Dendritic cell treated with granulocyte-macrophage colony-stimulating factor and Interleukin-4, amounts not matched to agents 40 ng/mL and 50 ng/mL, for 4 days (primary cell): ENCODE measurements around the gene SLC6A6.
"Not testable (repeated sequence)": the region's sequence is repeated elsewhere in the genome, so short reads cannot be mapped to it uniquely, and the experiment has no call there.

Source experiments
- H3K27ac Mint-ChIP-seq: one replicate; pipeline ENCODE4 v1.8.0; 2022; ENCODE audit warnings: mild to moderate bottlenecking, mixed read lengths
- H3K27me3 Mint-ChIP-seq: one replicate; pipeline ENCODE4 v1.8.0; 2022; ENCODE audit warnings: mild to moderate bottlenecking, mixed read lengths
- H3K36me3 Mint-ChIP-seq: one replicate; pipeline ENCODE4 v1.8.0; 2022; ENCODE audit warnings: low read depth, mixed read lengths
- H3K4me1 Mint-ChIP-seq: one replicate; pipeline ENCODE4 v1.8.0; 2022; ENCODE audit warnings: low read depth, mixed read lengths
- H3K4me3 Mint-ChIP-seq: one replicate; pipeline ENCODE4 v1.8.0; 2022; ENCODE audit warnings: mild to moderate bottlenecking, moderate library complexity, mixed read lengths
- H3K9me3 Mint-ChIP-seq: one replicate; pipeline ENCODE4 v1.8.0; 2022; ENCODE audit warnings: mixed read lengths
- intact Hi-C: fragments of 100-400 bp; cut with micrococcal nuclease; formaldehyde crosslinking; loops from one replicate; pipeline ENCODE4 v1.15.0; 2022

The SLC6A6 gene

GRCh38 chr3:14514323-14514720 lies 111.9 kb downstream of the SLC6A6 start:
- intact Hi-C loops = no loop called here
- H3K36me3 Mint-ChIP-seq = no peaks in the 10 kb centered on the region
- peaks cover 4% of the 10 kb centered on the region for H3K27me3 Mint-ChIP-seq
- H3K4me1 Mint-ChIP-seq = no peaks in the 10 kb centered on the region
- no peaks in the 10 kb centered on the region for H3K9me3 Mint-ChIP-seq
- H3K27ac Mint-ChIP-seq = no peak overlapping the region
- H3K4me3 Mint-ChIP-seq = no peak overlapping the region

GRCh38 chr3:14515526-14515925 lies 113.1 kb downstream of the SLC6A6 start:
- not testable (repeated sequence) for H3K9me3 Mint-ChIP-seq

GRCh38 chr3:14516738-14517345 lies 114.4 kb downstream of the SLC6A6 start:
- Mint-ChIP-seq H3K36me3 (no peaks in the 10 kb centered on the region), H3K9me3 (no peaks in the 10 kb centered on the region), H3K4me1 (no peaks in the 10 kb centered on the region), H3K4me3 (no peak overlapping the region), H3K27ac (no peak overlapping the region), H3K27me3 (peaks cover 2% of the 10 kb centered on the region)
- intact Hi-C loops = no loop called here

More at GRCh38 chr3:14515526-14515925, 113.1 kb downstream of the SLC6A6 start:
- H3K36me3 Mint-ChIP-seq, intact Hi-C loops, H3K27ac Mint-ChIP-seq, H3K4me3 Mint-ChIP-seq, H3K27me3 Mint-ChIP-seq, H3K4me1 Mint-ChIP-seq: not testable (repeated sequence)

GRCh38 chr3:14517601-14518431 lies 115.4 kb downstream of the SLC6A6 start:
- Mint-ChIP-seq H3K4me3 (no peak overlapping the region), H3K27ac (no peak overlapping the region), H3K4me1 (no peaks in the 10 kb centered on the region), H3K9me3 (no peaks in the 10 kb centered on the region), H3K27me3 (peaks cover 3% of the 10 kb centered on the region), H3K36me3 (no peaks in the 10 kb centered on the region)
- intact Hi-C loops = no loop called here

- H3K4me1 Mint-ChIP-seq = no peaks in the 10 kb centered on the region
- H3K36me3 Mint-ChIP-seq = no peaks in the 10 kb centered on the region
- H3K27me3 Mint-ChIP-seq = peaks cover 2% of the 10 kb centered on the region
- H3K9me3 Mint-ChIP-seq = no peaks in the 10 kb centered on the region
- no peak overlapping the region for H3K27ac Mint-ChIP-seq
- no peak overlapping the region for H3K4me3 Mint-ChIP-seq
- intact Hi-C loops = no loop called here
These were observed 116.0 kb downstream of the SLC6A6 start for GRCh38 chr3:14518432-14518802.

- peaks cover 1% of the 10 kb centered on the region for H3K27me3 Mint-ChIP-seq
- H3K27ac Mint-ChIP-seq = no peak overlapping the region
- no peak overlapping the region for H3K4me3 Mint-ChIP-seq
- no peaks in the 10 kb centered on the region for H3K9me3 Mint-ChIP-seq
- no peaks in the 10 kb centered on the region for H3K36me3 Mint-ChIP-seq
- intact Hi-C loops = no loop called here
- no peaks in the 10 kb centered on the region for H3K4me1 Mint-ChIP-seq
These were observed 116.5 kb downstream of the SLC6A6 start for GRCh38 chr3:14518893-14519292.

GRCh38 chr3:14519406-14519805 lies 117.0 kb downstream of the SLC6A6 start:
- Mint-ChIP-seq H3K4me1 (no peaks in the 10 kb centered on the region), H3K36me3 (no peaks in the 10 kb centered on the region), H3K9me3 (no peaks in the 10 kb centered on the region), H3K27ac (no peak overlapping the region), H3K4me3 (no peak overlapping the region), H3K27me3 (peaks cover 1% of the 10 kb centered on the region)
- intact Hi-C loops = no loop called here

GRCh38 chr3:14520149-14520548 lies 117.7 kb downstream of the SLC6A6 start:
- intact Hi-C loops = no loop called here
- H3K4me1 Mint-ChIP-seq = no peaks in the 10 kb centered on the region
- H3K27ac Mint-ChIP-seq = no peak overlapping the region
- H3K9me3 Mint-ChIP-seq = no peaks in the 10 kb centered on the region
- H3K36me3 Mint-ChIP-seq = no peaks in the 10 kb centered on the region
- H3K4me3 Mint-ChIP-seq = no peak overlapping the region
- peaks cover 1% of the 10 kb centered on the region for H3K27me3 Mint-ChIP-seq

GRCh38 chr3:14520967-14521366 lies 118.6 kb downstream of the SLC6A6 start:
- H3K27ac Mint-ChIP-seq = no peak overlapping the region
- peaks cover 1% of the 10 kb centered on the region for H3K27me3 Mint-ChIP-seq
- H3K36me3 Mint-ChIP-seq = no peaks in the 10 kb centered on the region
- no peak overlapping the region for H3K4me3 Mint-ChIP-seq
- H3K9me3 Mint-ChIP-seq = no peaks in the 10 kb centered on the region
- intact Hi-C loops = no loop called here
- no peaks in the 10 kb centered on the region for H3K4me1 Mint-ChIP-seq

GRCh38 chr3:14521611-14522010 lies 119.2 kb downstream of the SLC6A6 start:
- no peaks in the 10 kb centered on the region for H3K9me3 Mint-ChIP-seq
- no peak overlapping the region for H3K4me3 Mint-ChIP-seq
- no peaks in the 10 kb centered on the region for H3K36me3 Mint-ChIP-seq
- intact Hi-C loops = no loop called here
- no peak overlapping the region for H3K27ac Mint-ChIP-seq
- no peaks in the 10 kb centered on the region for H3K4me1 Mint-ChIP-seq
- H3K27me3 Mint-ChIP-seq = peaks cover 1% of the 10 kb centered on the region

GRCh38 chr3:14522129-14522691 lies 119.8 kb downstream of the SLC6A6 start:
- peaks cover 1% of the 10 kb centered on the region for H3K27me3 Mint-ChIP-seq
- intact Hi-C loops = no loop called here
- no peaks in the 10 kb centered on the region for H3K9me3 Mint-ChIP-seq
- no peaks in the 10 kb centered on the region for H3K4me1 Mint-ChIP-seq
- H3K27ac Mint-ChIP-seq = no peak overlapping the region
- no peak overlapping the region for H3K4me3 Mint-ChIP-seq
- H3K36me3 Mint-ChIP-seq = no peaks in the 10 kb centered on the region

- H3K9me3 Mint-ChIP-seq = no peaks in the 10 kb centered on the region
- peaks cover 1% of the 10 kb centered on the region for H3K27me3 Mint-ChIP-seq
- no peaks in the 10 kb centered on the region for H3K36me3 Mint-ChIP-seq
- intact Hi-C loops = no loop called here
- no peaks in the 10 kb centered on the region for H3K4me1 Mint-ChIP-seq
- no peak overlapping the region for H3K4me3 Mint-ChIP-seq
- H3K27ac Mint-ChIP-seq = no peak overlapping the region
These were observed 120.4 kb downstream of the SLC6A6 start for GRCh38 chr3:14522768-14523167.

- Mint-ChIP-seq H3K4me3 (no peak overlapping the region), H3K4me1 (no peaks in the 10 kb centered on the region), H3K27me3 (peaks cover 5% of the 10 kb centered on the region), H3K27ac (no peak overlapping the region), H3K9me3 (no peaks in the 10 kb centered on the region), H3K36me3 (no peaks in the 10 kb centered on the region)
- intact Hi-C loops = no loop called here
These were observed 121.4 kb downstream of the SLC6A6 start for GRCh38 chr3:14523792-14524191.

GRCh38 chr3:14524311-14524711 lies 121.9 kb downstream of the SLC6A6 start:
- H3K4me3 Mint-ChIP-seq = no peak overlapping the region
- H3K27ac Mint-ChIP-seq = no peak overlapping the region
- no peaks in the 10 kb centered on the region for H3K4me1 Mint-ChIP-seq
- no peaks in the 10 kb centered on the region for H3K36me3 Mint-ChIP-seq
- H3K27me3 Mint-ChIP-seq = peaks cover 7% of the 10 kb centered on the region
- intact Hi-C loops = no loop called here
- H3K9me3 Mint-ChIP-seq = no peaks in the 10 kb centered on the region
